ENCODE measurements around the gene CEMIP.
A peak's percentile ranks its signal among the peaks of the same experiment; 100 is the strongest.

DNA sequence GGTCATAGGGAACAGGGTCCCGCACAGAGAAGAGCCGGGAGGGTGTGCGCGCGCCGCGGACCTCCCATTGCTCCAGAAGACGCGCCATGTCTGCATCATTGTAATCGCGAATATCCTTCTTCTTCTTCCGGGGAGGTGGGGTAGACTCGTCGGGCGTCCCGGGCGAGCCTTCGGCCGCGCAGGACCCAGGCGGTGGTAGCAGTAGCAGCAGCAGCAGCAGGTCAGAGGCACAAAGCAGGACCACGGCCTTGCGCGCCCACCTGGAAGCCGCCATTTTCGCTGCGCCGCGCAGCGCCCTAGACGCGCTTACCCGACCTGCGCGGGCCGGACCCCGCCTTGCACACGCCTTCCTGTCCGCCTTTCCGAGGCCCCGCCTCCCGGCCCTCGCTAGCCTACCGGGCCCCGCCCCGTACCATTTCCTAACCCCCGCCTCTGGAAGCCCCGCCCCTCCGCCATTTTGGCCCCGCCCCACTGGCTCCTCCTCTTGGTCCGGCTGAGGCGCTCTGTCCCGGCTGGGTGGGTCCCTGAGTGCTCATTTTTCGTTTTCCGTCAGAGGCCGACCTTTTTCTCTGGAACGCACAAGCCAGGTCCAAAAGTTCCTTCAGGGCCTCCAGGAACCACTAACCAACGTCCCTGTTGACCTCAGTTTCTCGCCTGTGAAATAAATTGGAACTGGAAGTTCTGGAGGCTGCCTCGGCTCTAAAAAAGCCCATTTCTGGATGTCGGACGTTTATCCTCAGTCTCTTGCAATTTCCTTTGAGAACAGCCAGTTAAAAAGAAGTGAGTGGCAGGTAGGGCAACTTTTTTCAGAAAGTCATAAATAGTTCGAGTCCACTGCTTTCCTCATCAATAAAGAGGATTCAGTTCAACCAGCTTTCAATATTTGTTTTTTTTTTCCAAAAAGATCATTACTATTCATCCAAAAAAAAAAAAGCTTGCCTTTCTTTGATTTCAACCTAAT is 210.6 kb downstream of the CEMIP start, which contains the start of gene MESD:
- TF ChIP-seq CTCF (IDR thresholded peaks at IDR 0.05) (no peak), POLR2A (IDR thresholded peaks at IDR 0.05) (peak; percentile 85 to 95)
